PC-3 (cell line): ENCODE data around the gene FAM177A1. TPM values are rescaled to one million over a fixed set of nuclear protein-coding genes. Genes with fewer than 3 reads are reported as not detected.
"Not testable (repeated sequence)": the region's sequence is repeated elsewhere in the genome, so short reads cannot be mapped to it uniquely, and the experiment has no call there.

Source experiments
- ATAC-seq: fragments of 200-7000 bp; cut with Tn5 transposase; 2 replicates; pipeline ENCODE4 v1.9.1; 2020; ENCODE audit warnings: mild to moderate bottlenecking, moderate library complexity
- BruUV-seq: library from RNA; stranded (reverse); fragments of 400-500 nt; replicated peaks from 2 replicates; lab custom pipeline; 2021; lab: Mats Ljungman, UMichigan
- CTCF ChIA-PET: fragments of 300-600 bp; sonication (Branson Sonifier 250); formaldehyde crosslinking; loops from one replicate; lab custom pipeline; 2022; ENCODE audit warnings: antibody characterized with exemption; lab: Charles Lee
- POLR2A ChIA-PET: fragments of 300-600 bp; sonication (Branson Sonifier 250); formaldehyde crosslinking; loops from one replicate; lab custom pipeline; 2022; ENCODE audit warnings: antibody characterized with exemption; ENCODE audit not compliant: unreplicated experiment; lab: Charles Lee
- DNase-seq: peaks from one replicate; pipeline ENCODE4 v3.0.0-alpha.2; 2015
- H2AFZ ChIP-seq: fragments of 300-600 bp; sonication (generic); 2 replicates; pipeline ENCODE4 v1.6.0; 2016; ENCODE audit warnings: antibody characterized with exemption, low read length
- H3F3A ChIP-seq: fragments of 300-600 bp; sonication (generic); one replicate; pipeline ENCODE4 v1.6.0; 2017; ENCODE audit warnings: antibody characterized with exemption, low read length, control low read depth, mild to moderate bottlenecking; ENCODE audit not compliant: unreplicated experiment
- H3K27ac ChIP-seq: fragments of 300-600 bp; sonication (generic); 2 replicates; pipeline ENCODE4 v1.5.1; 2016; ENCODE audit warnings: mild to moderate bottlenecking, low read length
- H3K27me3 ChIP-seq: fragments of 300-600 bp; sonication (generic); 2 replicates; pipeline ENCODE4 v1.6.1; 2016; ENCODE audit warnings: low read length, mixed read lengths
- H3K36me3 ChIP-seq: fragments of 300-600 bp; sonication (generic); 2 replicates; pipeline ENCODE4 v1.6.1; 2016; ENCODE audit warnings: low read depth, mixed run types, low read length, mixed read lengths
- H3K4me1 ChIP-seq: fragments of 300-600 bp; sonication (generic); 2 replicates; pipeline ENCODE4 v1.5.1; 2016; ENCODE audit warnings: low read length; ENCODE audit not compliant: insufficient read depth
- H3K4me2 ChIP-seq: fragments of 300-600 bp; sonication (generic); 2 replicates; pipeline ENCODE4 v1.6.0; 2016; ENCODE audit warnings: low read length
- H3K4me3 ChIP-seq: fragments of 300-600 bp; sonication (generic); 2 replicates; pipeline ENCODE4 v1.5.1; 2016; ENCODE audit warnings: mild to moderate bottlenecking, low read length, mixed read lengths
- H3K79me2 ChIP-seq: fragments of 300-600 bp; sonication (generic); 2 replicates; pipeline ENCODE4 v1.6.1; 2017; ENCODE audit warnings: low read length, mixed read lengths
- H3K9ac ChIP-seq: fragments of 300-600 bp; sonication (generic); 2 replicates; pipeline ENCODE4 v1.6.0; 2016; ENCODE audit warnings: mild to moderate bottlenecking, low read length
- H3K9me2 ChIP-seq: fragments of 300-600 bp; sonication (generic); replicated peaks from 2 replicates; pipeline ENCODE4 v1.6.1; 2016; ENCODE audit warnings: mixed run types, low read length, mixed read lengths
- H3K9me3 ChIP-seq: fragments of 300-600 bp; sonication (generic); 2 replicates; pipeline ENCODE4 v1.6.1; 2016; ENCODE audit warnings: low read length, mixed read lengths
- H4K20me1 ChIP-seq: fragments of 300-600 bp; sonication (generic); 2 replicates; pipeline ENCODE4 v1.6.1; 2016; ENCODE audit warnings: low read length, mixed read lengths
- EZH2 ChIP-seq: fragments of 300-600 bp; sonication (generic); IDR thresholded peaks from one replicate; pipeline ENCODE4 v1.6.1; 2017; ENCODE audit warnings: antibody characterized with exemption, mild to moderate bottlenecking, low read length; ENCODE audit not compliant: unreplicated experiment
- EZH2phosphoT487 ChIP-seq: fragments of 300-600 bp; sonication (generic); IDR thresholded peaks from 2 replicates; pipeline ENCODE4 v1.6.1; 2018; ENCODE audit warnings: mild to moderate bottlenecking, antibody characterized with exemption, low read length, borderline replicate concordance
- intact Hi-C: fragments of 100-400 bp; cut with micrococcal nuclease; formaldehyde crosslinking; loops from 2 replicates; pipeline ENCODE4 v1.9.0; 2023
- total RNA-seq: library from RNA; depleted of rRNA; stranded (reverse); fragments of >200 nt; gene quantifications from 2 replicates; pipeline ENCODE4 v1.2.3, GENCODE V29; 2014
- TF ChIP-seq, protein P1 (sequence below): fragments of 300-600 bp; sonication (generic); conservative IDR thresholded peaks from 2 replicates; pipeline ENCODE4 v1.5.1; 2017; ENCODE audit warnings: antibody characterized with exemption, low read depth, mild to moderate bottlenecking, low read length

The FAM177A1 gene
- total RNA-seq, 1 experiment from 2014 or later = 36.2 TPM

DNA sequence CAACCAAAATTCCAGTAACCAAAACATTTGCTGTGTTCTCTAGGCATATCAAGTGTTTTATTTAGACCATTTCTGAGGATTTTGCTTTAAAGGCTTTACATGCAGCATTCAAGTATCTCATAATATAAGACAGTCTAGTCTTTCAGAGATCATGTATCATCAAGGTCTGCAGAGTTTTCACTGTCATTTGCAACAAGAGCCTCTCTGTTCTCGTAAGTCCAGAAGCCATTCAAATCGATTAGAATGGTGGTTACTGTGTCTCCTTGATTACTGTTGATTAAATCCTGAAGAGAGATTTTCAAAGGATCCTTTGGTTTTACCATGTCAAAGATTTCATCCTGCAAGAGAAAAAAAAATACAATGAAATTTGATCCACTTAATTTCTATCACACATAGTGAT is 39.4 kb downstream of the FAM177A1 start:
- Histone ChIP-seq H3K4me2 (no peak overlapping the region), H3K4me3 (no peak overlapping the region), H3K9me3 (no peaks in the 10 kb centered on the region), H3K9ac (no peak overlapping the region), H3K9me2 (no peaks in the 10 kb centered on the region), H3K4me1 (no peaks in the 10 kb centered on the region), H3K36me3 (peaks cover 14% of the 10 kb centered on the region; the same call in 1 of the 2 replicates), H3K27ac (no peak overlapping the region), H2AFZ (no peak overlapping the region), H3K79me2 (no peaks in the 10 kb centered on the region), H4K20me1 (no peaks in the 10 kb centered on the region), H3F3A (no peaks in the 10 kb centered on the region), H3K27me3 (no peaks in the 10 kb centered on the region)
- DNase-seq = no peak
- ATAC-seq = no peak
- no TSS peak for BruUV-seq
- TF ChIP-seq, protein P1, sequence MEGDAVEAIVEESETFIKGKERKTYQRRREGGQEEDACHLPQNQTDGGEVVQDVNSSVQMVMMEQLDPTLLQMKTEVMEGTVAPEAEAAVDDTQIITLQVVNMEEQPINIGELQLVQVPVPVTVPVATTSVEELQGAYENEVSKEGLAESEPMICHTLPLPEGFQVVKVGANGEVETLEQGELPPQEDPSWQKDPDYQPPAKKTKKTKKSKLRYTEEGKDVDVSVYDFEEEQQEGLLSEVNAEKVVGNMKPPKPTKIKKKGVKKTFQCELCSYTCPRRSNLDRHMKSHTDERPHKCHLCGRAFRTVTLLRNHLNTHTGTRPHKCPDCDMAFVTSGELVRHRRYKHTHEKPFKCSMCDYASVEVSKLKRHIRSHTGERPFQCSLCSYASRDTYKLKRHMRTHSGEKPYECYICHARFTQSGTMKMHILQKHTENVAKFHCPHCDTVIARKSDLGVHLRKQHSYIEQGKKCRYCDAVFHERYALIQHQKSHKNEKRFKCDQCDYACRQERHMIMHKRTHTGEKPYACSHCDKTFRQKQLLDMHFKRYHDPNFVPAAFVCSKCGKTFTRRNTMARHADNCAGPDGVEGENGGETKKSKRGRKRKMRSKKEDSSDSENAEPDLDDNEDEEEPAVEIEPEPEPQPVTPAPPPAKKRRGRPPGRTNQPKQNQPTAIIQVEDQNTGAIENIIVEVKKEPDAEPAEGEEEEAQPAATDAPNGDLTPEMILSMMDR = no peak
- TF ChIP-seq EZH2 (no peak), EZH2phosphoT487 (no peak)
- intact Hi-C loops = no loop called here
- ChIA-PET CTCF (no interaction called here), POLR2A (no interaction called here)

DNA sequence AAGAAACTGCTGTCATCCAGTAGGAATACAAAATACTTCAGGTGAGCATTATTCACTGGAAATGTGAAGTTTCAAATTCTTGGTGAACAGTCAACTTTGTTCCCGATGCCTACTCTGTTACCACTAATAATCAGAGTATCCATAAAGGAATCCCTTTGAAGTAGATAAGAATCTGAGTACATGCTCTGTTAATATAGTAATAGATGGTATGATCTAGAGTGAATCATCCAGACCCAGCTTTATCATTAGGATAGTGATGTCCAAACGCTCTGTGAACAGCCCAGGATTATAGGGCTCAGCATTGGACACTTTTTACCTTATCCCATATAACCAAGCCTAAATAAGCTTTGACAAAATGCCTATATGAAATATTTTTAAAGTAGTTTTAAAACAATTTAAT is 42.4 kb downstream of the FAM177A1 start:
- H4K20me1 ChIP-seq = no peaks in the 10 kb centered on the region
- H3K4me3 ChIP-seq = no peak overlapping the region
- POLR2A ChIA-PET = no interaction called here
- H3K9ac ChIP-seq = no peak overlapping the region
- peaks cover 7% of the 10 kb centered on the region; the same call in 1 of the 2 replicates for H3K36me3 ChIP-seq
- ATAC-seq = peak; percentile 42; the same call in 1 of the 2 replicates
- intact Hi-C loops = no loop called here
- no peaks in the 10 kb centered on the region for H3K79me2 ChIP-seq
- no peaks in the 10 kb centered on the region for H3K9me3 ChIP-seq
- no peaks in the 10 kb centered on the region for H3K27me3 ChIP-seq
- no peaks in the 10 kb centered on the region for H3F3A ChIP-seq
- H3K27ac ChIP-seq = no peak overlapping the region
- peak; percentile 4 for DNase-seq
- BruUV-seq = no TSS peak
- CTCF ChIA-PET = no interaction called here
- H2AFZ ChIP-seq = no peak overlapping the region
- H3K4me2 ChIP-seq = no peak overlapping the region
- no peaks in the 10 kb centered on the region for H3K4me1 ChIP-seq
- no peaks in the 10 kb centered on the region for H3K9me2 ChIP-seq
- TF ChIP-seq EZH2 (no peak), EZH2phosphoT487 (no peak)
- TF ChIP-seq, protein P1 = no peak

DNA sequence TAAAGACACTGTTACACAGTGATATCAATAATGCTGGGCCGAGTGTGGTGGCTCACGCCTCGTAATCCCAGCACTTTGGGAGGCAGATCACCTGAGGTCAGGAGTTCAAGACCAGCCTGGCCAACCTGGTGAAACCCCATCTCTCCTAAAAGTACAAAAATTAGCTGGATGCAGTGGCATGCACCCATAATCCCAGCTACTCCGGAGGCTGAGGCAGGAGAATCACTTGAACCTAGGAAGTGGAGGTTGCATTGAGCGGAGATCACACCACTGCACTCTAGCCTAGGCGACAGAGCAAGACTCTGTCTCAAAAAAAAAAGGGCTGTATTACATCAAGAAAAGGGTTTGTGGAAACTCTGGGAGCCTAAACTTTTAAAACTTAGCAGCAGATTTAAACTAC is 48.6 kb downstream of the FAM177A1 start:
- H3K27ac ChIP-seq, H3K4me3 ChIP-seq, H3K36me3 ChIP-seq, H3K9me3 ChIP-seq, H3K27me3 ChIP-seq, POLR2A ChIA-PET, H3K4me1 ChIP-seq, BruUV-seq, H3K4me2 ChIP-seq, H3K9me2 ChIP-seq, H3K9ac ChIP-seq, ATAC-seq, H3K79me2 ChIP-seq, DNase-seq, H4K20me1 ChIP-seq, H2AFZ ChIP-seq, H3F3A ChIP-seq, CTCF ChIA-PET, intact Hi-C loops: not testable (repeated sequence)
